Epithelial cell of proximal tubule (primary cell): ENCODE data around the gene TNNC2. TPM values are rescaled to one million over a fixed set of nuclear protein-coding genes. Genes with fewer than 3 reads are reported as not detected.
A peak's percentile ranks its signal among the peaks of the same experiment; 100 is the strongest.

ENCODE experiments used
- DNase-seq: peaks from one replicate; pipeline ENCODE4 v3.0.0-alpha.2; 2011; ENCODE audit warnings: low read depth
- H3K4me3 ChIP-seq: 2 replicates; pipeline ENCODE4 v1.5.1; 2011; ENCODE audit warnings: low read depth, mild to moderate bottlenecking, low read length
- CTCF ChIP-seq: conservative IDR thresholded peaks from 2 replicates; pipeline ENCODE4 v1.5.1; 2012; ENCODE audit warnings: low read depth, mild to moderate bottlenecking, low read length
- total RNA-seq: library from RNA; depleted of rRNA; stranded (reverse); fragments of >200 nt; gene quantifications from 2 replicates; pipeline ENCODE4 v1.2.3, GENCODE V29; 2015

The TNNC2 gene
- total RNA-seq, 1 donor from 2014 or later = not detected

- no peak for TF ChIP-seq CTCF
- DNase-seq = no peak
- H3K4me3 ChIP-seq = no peak overlapping the region
Observed at GRCh38 chr20:45840700-45841198, 13.6 kb upstream of the TNNC2 start.

- no peak overlapping the region for H3K4me3 ChIP-seq
- DNase-seq = no peak
- no peak for TF ChIP-seq CTCF
Observed at GRCh38 chr20:45836841-45837240, 9.7 kb upstream of the TNNC2 start.

- H3K4me3 ChIP-seq = no peak overlapping the region
- DNase-seq = no peak
- no peak for TF ChIP-seq CTCF
Observed at GRCh38 chr20:45835825-45836224, 8.7 kb upstream of the TNNC2 start.

- TF ChIP-seq CTCF = peak; percentile 7
- no peak overlapping the region for H3K4me3 ChIP-seq
- DNase-seq = no peak
Observed at GRCh38 chr20:45835329-45835765, 8.2 kb upstream of the TNNC2 start.

- H3K4me3 ChIP-seq = peak overlapping the region; percentile 88
- TF ChIP-seq CTCF = no peak
- DNase-seq = no peak
Observed at GRCh38 chr20:45834797-45835161, 7.7 kb upstream of the TNNC2 start.

- TF ChIP-seq CTCF = no peak
- peak overlapping the region; percentile 88 for H3K4me3 ChIP-seq
- no peak for DNase-seq
Observed at GRCh38 chr20:45833883-45834796, 7.0 kb upstream of the TNNC2 start.
